Stimulated activated CD8-positive, alpha-beta memory T cell treated with anti-CD3 and anti-CD28 coated beads, Interleukin-12 subunit alpha, Interleukin-12 subunit beta, amount 100 ng/mL, for 24 hours (primary cell): ENCODE data around the gene MALAT1.
"Not testable (repeated sequence)": the region's sequence is repeated elsewhere in the genome, so short reads cannot be mapped to it uniquely, and the experiment has no call there.

Experiments
- DNase-seq: peaks from one replicate; pipeline ENCODE4 v3.0.0-alpha.2; 2020; ENCODE audit errors: extremely low read depth

The MALAT1 gene

DNA sequence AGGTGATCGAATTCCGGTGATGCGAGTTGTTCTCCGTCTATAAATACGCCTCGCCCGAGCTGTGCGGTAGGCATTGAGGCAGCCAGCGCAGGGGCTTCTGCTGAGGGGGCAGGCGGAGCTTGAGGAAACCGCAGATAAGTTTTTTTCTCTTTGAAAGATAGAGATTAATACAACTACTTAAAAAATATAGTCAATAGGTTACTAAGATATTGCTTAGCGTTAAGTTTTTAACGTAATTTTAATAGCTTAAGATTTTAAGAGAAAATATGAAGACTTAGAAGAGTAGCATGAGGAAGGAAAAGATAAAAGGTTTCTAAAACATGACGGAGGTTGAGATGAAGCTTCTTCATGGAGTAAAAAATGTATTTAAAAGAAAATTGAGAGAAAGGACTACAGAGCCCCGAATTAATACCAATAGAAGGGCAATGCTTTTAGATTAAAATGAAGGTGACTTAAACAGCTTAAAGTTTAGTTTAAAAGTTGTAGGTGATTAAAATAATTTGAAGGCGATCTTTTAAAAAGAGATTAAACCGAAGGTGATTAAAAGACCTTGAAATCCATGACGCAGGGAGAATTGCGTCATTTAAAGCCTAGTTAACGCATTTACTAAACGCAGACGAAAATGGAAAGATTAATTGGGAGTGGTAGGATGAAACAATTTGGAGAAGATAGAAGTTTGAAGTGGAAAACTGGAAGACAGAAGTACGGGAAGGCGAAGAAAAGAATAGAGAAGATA lies at the start of gene MALAT1:
Gene MALAT1, plus strand, starts transcription at position 69 of the 736 bp plus-strand sequence.
- DNase-seq: peak; percentile 80

GRCh38 chr11:65451301-65451700 lies 47.5 kb upstream of the MALAT1 start:
- not testable (repeated sequence) for DNase-seq

DNA sequence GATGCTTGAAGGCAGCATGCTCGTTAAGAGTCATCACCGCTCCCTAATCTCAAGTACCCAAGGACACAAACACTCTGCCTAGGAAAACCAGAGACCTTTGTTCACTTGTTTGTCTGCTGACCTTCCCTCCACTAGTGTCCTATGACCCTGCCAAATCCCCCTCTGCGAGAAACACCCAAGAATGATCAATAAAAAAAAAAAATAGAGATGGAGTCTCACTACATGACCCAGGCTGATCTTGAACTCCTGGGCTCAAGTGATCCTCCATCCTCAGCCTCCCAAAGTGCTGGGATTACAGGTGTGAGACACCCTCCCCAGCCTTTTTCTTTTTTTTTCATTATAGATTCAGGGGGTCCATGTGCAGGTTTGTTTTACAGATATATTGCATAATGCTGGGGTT lies 46.6 kb upstream of the MALAT1 start:
- not testable (repeated sequence) for DNase-seq

- no peak for DNase-seq
Measured at GRCh38 chr11:65452806-65453490, 45.9 kb upstream of the MALAT1 start.

DNA sequence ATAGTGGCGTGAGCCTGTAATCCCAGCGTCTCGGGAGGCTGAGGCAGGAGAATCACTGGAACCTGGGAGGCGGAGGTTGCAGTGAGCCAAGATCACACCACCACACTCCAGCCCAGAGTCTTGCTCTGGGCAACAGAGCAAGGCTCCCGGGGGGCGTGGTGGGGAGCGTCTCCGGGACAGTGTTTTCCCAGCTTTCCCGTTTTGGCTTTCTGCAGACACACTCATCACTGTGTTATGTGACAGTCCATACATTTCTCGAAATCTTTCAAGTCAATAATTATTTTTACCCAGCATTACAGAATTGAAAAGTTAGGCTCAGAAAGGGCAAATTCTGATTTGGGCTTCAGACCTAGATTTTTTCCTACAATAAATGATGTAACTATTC lies 44.5 kb upstream of the MALAT1 start:
- DNase-seq: no peak

GRCh38 chr11:65454696-65455456 lies 44.0 kb upstream of the MALAT1 start:
- peak; percentile 31 for DNase-seq

- no peak for DNase-seq
Measured at GRCh38 chr11:65456418-65456817, 42.4 kb upstream of the MALAT1 start.

DNA sequence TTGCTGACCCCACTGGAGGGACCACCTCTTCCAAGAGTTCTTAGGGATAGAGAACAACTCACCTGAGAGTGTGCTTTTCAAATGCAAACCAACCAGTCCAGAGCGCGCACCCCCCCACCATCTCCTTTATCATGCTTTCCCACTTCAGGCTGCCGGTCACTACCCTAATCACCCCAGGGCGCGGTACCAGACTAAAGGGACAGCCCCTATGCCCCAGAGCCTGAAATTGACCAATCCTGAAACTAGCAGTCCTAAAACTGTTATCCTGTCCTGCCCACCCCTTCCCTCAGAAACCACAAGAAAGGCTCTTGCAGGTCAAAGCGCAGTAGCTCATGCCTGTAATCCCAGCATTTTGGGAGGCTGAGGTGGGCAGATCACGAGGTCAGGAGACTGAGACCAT lies 39.3 kb upstream of the MALAT1 start:
- no peak for DNase-seq

DNA sequence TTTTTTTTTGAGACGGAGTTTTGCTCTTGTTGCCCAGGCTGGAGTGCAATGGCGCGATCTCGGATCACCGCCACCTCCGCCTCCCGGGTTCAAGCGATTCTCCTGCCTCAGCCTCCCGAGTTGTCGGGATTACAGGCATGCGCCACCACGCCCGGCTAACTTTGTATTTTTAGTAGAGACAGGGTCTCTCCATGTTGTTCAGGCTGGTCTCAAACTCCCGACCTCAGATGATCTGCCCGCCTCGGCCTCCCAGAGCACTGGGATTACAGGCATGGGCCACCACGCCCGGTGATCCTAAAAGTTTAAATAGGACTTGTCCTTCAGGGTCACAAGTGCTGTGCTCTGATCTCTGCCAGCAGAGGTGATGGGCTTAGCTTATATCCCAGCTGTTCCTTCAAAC lies 33.4 kb upstream of the MALAT1 start:
- DNase-seq: not testable (repeated sequence)

DNA sequence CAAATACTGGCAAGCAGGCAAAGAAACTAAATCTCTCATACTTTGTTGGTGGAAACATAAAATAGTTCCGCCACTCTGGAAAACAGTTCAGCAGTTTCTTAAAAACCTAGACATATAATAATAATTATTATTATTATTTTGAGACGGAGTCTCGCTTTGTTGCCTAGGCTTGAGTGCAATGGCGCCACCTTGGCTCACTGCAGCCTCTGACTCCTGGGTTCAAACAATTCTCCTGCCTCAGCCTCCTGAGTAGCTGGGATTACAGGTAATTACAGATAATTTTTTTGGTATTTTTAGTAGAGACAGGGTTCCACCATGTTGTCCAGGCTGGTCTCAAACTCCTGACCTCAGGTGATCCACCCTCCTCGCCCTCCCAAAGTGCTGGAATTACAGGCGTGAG lies 31.5 kb upstream of the MALAT1 start:
- not testable (repeated sequence) for DNase-seq

- DNase-seq: no peak
Measured at GRCh38 chr11:65468874-65469333, 29.9 kb upstream of the MALAT1 start.

DNA sequence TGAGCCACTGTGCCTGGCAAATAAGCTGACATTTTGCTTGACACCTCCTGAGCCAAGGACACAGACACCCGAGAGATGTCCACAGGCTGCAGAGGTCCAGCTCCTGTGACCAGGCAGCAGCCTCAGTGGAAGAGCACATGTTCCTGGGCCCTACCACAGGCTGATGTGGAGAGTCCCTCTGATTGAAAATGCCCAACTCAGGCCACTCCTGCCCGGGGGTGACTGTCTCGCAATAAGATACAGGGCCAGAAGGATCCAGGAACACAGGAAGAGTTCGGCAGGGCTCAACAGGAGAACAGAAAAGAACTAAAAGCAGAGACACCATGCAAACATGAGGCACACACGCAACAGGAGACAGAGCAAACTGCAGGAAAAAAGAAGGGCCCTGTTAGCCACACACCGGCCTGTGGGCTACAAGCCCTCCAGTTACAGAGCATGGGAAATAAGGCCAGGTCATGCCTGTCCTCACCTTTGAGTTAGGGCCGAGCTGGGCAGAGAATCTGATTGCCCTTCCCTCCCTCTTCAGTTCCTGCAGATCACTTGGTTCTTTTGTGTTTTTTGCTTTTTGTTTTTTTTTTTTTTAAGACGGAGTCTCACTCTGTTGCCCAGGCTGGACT lies 28.3 kb upstream of the MALAT1 start:
- DNase-seq: no peak

DNA sequence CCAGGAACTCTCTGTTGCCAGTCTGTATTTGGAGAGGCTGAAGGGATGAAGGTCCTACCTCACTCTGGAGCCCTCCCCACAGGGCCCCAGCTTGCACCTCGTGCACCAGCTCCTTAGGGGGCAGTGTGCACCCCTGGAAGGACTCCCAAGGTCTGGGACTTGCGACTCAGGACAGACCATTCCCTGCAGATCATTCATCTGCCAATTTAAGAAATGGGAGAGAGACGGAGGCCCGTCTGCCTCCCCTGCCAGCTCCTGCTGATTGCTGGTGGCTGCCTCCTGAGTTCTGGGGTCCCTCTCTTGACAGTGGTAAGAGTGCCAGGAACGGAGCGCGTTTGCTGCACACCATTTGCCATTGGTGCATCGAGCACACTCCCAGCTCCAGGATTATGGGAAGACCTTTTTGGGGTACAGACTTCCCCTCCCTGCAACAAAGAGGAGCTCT lies 27.4 kb upstream of the MALAT1 start:
- no peak for DNase-seq

DNA sequence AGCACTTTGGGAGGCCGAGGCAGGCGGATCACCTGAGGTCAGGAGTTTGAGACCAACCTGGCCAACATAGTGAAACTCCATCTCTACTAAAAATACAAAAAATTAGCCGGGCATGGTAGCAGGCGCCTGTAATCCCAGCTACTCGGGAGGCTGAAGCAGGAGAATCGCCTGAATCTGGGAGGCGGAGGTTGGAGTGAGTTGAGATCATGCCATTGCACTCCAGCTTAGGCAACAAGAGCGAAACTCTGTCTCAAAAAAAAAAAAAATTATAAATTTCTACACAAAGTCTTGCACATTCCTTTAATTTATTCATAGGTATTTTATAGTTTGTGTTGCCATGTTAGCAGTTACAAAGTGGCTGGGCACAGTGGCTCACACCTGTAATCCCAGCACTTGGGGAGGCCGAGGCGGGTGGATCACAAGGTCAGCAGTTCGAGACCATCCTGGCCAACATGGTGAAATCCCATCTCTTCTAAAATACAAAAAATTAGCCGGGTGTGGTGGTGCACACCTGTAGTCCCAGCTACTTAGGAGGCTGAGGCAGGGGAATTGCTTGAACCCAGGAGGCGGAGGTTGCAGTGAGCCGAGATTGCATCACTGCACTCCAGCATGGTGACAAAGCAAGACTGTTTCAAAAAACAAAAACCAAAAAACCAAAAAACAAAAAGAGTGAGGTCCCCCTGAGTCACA lies 26.1 kb upstream of the MALAT1 start:
- DNase-seq: not testable (repeated sequence)

GRCh38 chr11:65473278-65473860 lies 25.5 kb upstream of the MALAT1 start:
- no peak for DNase-seq

GRCh38 chr11:65474864-65475263 lies 24.0 kb upstream of the MALAT1 start:
- DNase-seq: no peak

DNA sequence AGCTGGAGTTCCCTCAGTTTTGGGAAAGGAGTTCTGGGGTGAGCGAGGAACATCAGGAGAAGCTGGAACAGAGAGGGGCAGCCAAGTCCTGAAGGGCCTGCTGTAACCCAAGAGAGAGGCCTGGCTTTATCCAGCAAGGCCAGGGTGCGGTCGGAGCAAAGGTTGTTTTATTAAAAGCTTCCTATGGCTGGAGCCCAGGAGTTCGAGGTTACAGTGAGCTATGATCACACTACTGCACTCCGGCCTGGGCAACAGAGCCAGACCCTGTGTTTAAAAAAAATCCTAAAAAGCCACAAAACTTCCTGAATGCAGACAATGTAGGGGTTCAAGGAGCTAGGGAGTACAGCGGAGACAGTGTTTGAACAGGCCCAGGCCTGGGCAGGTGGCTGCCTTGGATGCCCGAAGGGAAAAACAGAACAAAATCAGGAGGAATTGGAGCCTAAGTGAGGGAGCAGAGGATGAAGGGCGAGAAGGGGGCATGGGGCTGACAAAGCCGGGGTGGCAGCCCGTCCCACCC lies 22.2 kb upstream of the MALAT1 start:
- no peak for DNase-seq

GRCh38 chr11:65477149-65477965 lies 21.5 kb upstream of the MALAT1 start:
- peak; percentile 89 for DNase-seq

GRCh38 chr11:65478388-65479183 lies 20.3 kb upstream of the MALAT1 start:
- no peak for DNase-seq
